Keratinocyte (primary cell): ENCODE results near the gene DNAJB11.

Experiments
- EZH2 ChIP-seq: IDR thresholded peaks from one replicate; pipeline ENCODE4 v1.6.1; 2012; ENCODE audit warnings: inconsistent platforms, mild to moderate bottlenecking, low read length, moderate library complexity
- TF ChIP-seq, protein P1 (sequence below), 3 experiments: IDR thresholded peaks in 1 of 3; conservative IDR thresholded peaks in 1 of 3; optimal IDR thresholded peaks in 1 of 3; 2 replicates in 2 of 3; 3 replicates in 1 of 3; pipeline versions ENCODE3 to v1.5.1; 2011; ENCODE audit warnings: low read length in 3 of 3, mild to moderate bottlenecking in 3 of 3, moderate library complexity in 2 of 3, control low read depth in 1 of 3, inconsistent platforms in 1 of 3; ENCODE audit not compliant: insufficient read depth in 2 of 3; ENCODE audit errors: extremely low read depth in 1 of 3

- TF ChIP-seq, protein P1, sequence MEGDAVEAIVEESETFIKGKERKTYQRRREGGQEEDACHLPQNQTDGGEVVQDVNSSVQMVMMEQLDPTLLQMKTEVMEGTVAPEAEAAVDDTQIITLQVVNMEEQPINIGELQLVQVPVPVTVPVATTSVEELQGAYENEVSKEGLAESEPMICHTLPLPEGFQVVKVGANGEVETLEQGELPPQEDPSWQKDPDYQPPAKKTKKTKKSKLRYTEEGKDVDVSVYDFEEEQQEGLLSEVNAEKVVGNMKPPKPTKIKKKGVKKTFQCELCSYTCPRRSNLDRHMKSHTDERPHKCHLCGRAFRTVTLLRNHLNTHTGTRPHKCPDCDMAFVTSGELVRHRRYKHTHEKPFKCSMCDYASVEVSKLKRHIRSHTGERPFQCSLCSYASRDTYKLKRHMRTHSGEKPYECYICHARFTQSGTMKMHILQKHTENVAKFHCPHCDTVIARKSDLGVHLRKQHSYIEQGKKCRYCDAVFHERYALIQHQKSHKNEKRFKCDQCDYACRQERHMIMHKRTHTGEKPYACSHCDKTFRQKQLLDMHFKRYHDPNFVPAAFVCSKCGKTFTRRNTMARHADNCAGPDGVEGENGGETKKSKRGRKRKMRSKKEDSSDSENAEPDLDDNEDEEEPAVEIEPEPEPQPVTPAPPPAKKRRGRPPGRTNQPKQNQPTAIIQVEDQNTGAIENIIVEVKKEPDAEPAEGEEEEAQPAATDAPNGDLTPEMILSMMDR (optimal IDR thresholded peaks at IDR 0.05 in 1 of 3, IDR thresholded peaks at IDR 0.05 in 1 of 3, conservative IDR thresholded peaks at IDR 0.05 in 1 of 3; ENCODE audit: extremely low read depth in 1 of 3, insufficient read depth in 2 of 3, low read length in 3 of 3) = no peak
- no peak for TF ChIP-seq EZH2
Observed at GRCh38 chr3:186598794-186599141, 28.2 kb downstream of the DNAJB11 start.
